Measurements from ENCODE around the gene STARD7.
"Not testable (repeated sequence)": the region's sequence is repeated elsewhere in the genome, so short reads cannot be mapped to it uniquely, and the experiment has no call there.

STARD7 gene

GRCh38 chr2:96208143-96209010, at the start of gene STARD7:
STARD7 (minus strand) TSS chr2:96208827; CDS start chr2:96208434, 393 bp downstream.
- peak; percentile 99 for DNase-seq

- not testable (repeated sequence) for DNase-seq
These were observed 49.1 kb upstream of the STARD7 start for GRCh38 chr2:96257744-96258143.

GRCh38 chr2:96256611-96257113, 48.0 kb upstream of the STARD7 start:
- no peak for DNase-seq

GRCh38 chr2:96254571-96254970, 45.9 kb upstream of the STARD7 start:
- no peak for DNase-seq

- no peak for DNase-seq
These were observed 44.4 kb upstream of the STARD7 start for GRCh38 chr2:96253006-96253405.

- no peak for DNase-seq
These were observed 43.9 kb upstream of the STARD7 start for GRCh38 chr2:96252526-96252925.

- DNase-seq = no peak
These were observed 43.2 kb upstream of the STARD7 start for GRCh38 chr2:96251721-96252292.

- no peak for DNase-seq
These were observed 41.6 kb upstream of the STARD7 start for GRCh38 chr2:96250188-96250587.

- DNase-seq = no peak
These were observed 41.0 kb upstream of the STARD7 start for GRCh38 chr2:96249654-96250053.

- DNase-seq = no peak
These were observed 40.0 kb upstream of the STARD7 start for GRCh38 chr2:96248624-96249023.

GRCh38 chr2:96247896-96248295, 39.3 kb upstream of the STARD7 start:
- DNase-seq = no peak

GRCh38 chr2:96247009-96247408, 38.4 kb upstream of the STARD7 start:
- no peak for DNase-seq

GRCh38 chr2:96245609-96246390, 37.2 kb upstream of the STARD7 start:
- no peak for DNase-seq

GRCh38 chr2:96243843-96244242, 35.2 kb upstream of the STARD7 start:
- no peak for DNase-seq

- DNase-seq = peak; percentile 74
These were observed 33.4 kb upstream of the STARD7 start for GRCh38 chr2:96241900-96242611.

- no peak for DNase-seq
These were observed 32.6 kb upstream of the STARD7 start for GRCh38 chr2:96241227-96241626.

- no peak for DNase-seq
These were observed 31.9 kb upstream of the STARD7 start for GRCh38 chr2:96240341-96241038.

- no peak for DNase-seq
These were observed 31.2 kb upstream of the STARD7 start for GRCh38 chr2:96239745-96240264.

- DNase-seq = no peak
These were observed 30.5 kb upstream of the STARD7 start for GRCh38 chr2:96239091-96239490.

GRCh38 chr2:96238266-96238665, 29.6 kb upstream of the STARD7 start:
- DNase-seq = no peak

GRCh38 chr2:96236882-96237281, 28.3 kb upstream of the STARD7 start:
- DNase-seq = no peak

GRCh38 chr2:96233880-96234316, 25.3 kb upstream of the STARD7 start:
- DNase-seq = no peak
